HEK293 (cell line): ENCODE data around the gene PRKAR2B.

Experiments used
- GLI4 ChIP-seq: fragments of 450-650 bp; formaldehyde crosslinking; IDR thresholded peaks from 2 replicates; pipeline ENCODE4 v1.5.1; 2016; ENCODE audit warnings: missing biosample characterization, missing genetic modification characterization
- HOXD13 ChIP-seq: sonication (generic); formaldehyde crosslinking; IDR thresholded peaks from 2 replicates; pipeline ENCODE4 v1.8.0; 2022; ENCODE audit warnings: missing genetic modification reagents, borderline replicate concordance
- OSR2 ChIP-seq: fragments of 450-650 bp; formaldehyde crosslinking; IDR thresholded peaks from 2 replicates; pipeline ENCODE4 v1.5.1; 2016; ENCODE audit warnings: missing biosample characterization, missing genetic modification characterization
- OVOL3 ChIP-seq: fragments of 450-650 bp; formaldehyde crosslinking; IDR thresholded peaks from 2 replicates; pipeline ENCODE4 v1.5.1; 2016; ENCODE audit warnings: missing biosample characterization, missing genetic modification characterization
- SP3 ChIP-seq: fragments of 450-650 bp; formaldehyde crosslinking; IDR thresholded peaks from 2 replicates; pipeline ENCODE4 v1.5.1; 2016; ENCODE audit warnings: missing biosample characterization, missing genetic modification characterization
- TRIM28 ChIP-seq: IDR thresholded peaks from 2 replicates; pipeline ENCODE4 v1.6.1; 2011; ENCODE audit warnings: low read length, control low read depth, borderline replicate concordance
- ZBTB1 ChIP-seq: fragments of 450-650 bp; formaldehyde crosslinking; IDR thresholded peaks from 2 replicates; pipeline ENCODE4 v1.5.1; 2016; ENCODE audit warnings: missing biosample characterization, missing genetic modification characterization
- ZBTB7A ChIP-seq: fragments of 450-650 bp; formaldehyde crosslinking; IDR thresholded peaks from 2 replicates; pipeline ENCODE4 v1.5.1; 2016; ENCODE audit warnings: low read depth, missing biosample characterization, missing genetic modification characterization
- ZFP3 ChIP-seq: fragments of 450-650 bp; formaldehyde crosslinking; IDR thresholded peaks from 2 replicates; pipeline ENCODE4 v1.5.1; 2016; ENCODE audit warnings: low read depth, missing biosample characterization, missing genetic modification characterization
- ZNF114 ChIP-seq: fragments of 450-650 bp; formaldehyde crosslinking; IDR thresholded peaks from 2 replicates; pipeline ENCODE4 v1.5.0; 2017; ENCODE audit warnings: missing biosample characterization, missing genetic modification characterization
- ZNF133 ChIP-seq: fragments of 450-650 bp; formaldehyde crosslinking; IDR thresholded peaks from 2 replicates; pipeline ENCODE4 v1.5.1; 2016; ENCODE audit warnings: missing biosample characterization, missing genetic modification characterization
- ZNF155 ChIP-seq: fragments of 450-650 bp; formaldehyde crosslinking; IDR thresholded peaks from 2 replicates; pipeline ENCODE4 v1.5.1; 2016; ENCODE audit warnings: missing biosample characterization, missing genetic modification characterization
- ZNF174 ChIP-seq: fragments of 450-650 bp; formaldehyde crosslinking; IDR thresholded peaks from 2 replicates; pipeline ENCODE4 v1.5.0; 2017; ENCODE audit warnings: missing biosample characterization, mild to moderate bottlenecking, missing genetic modification characterization
- ZNF416 ChIP-seq: fragments of 450-650 bp; formaldehyde crosslinking; IDR thresholded peaks from 2 replicates; pipeline ENCODE4 v1.5.1; 2016; ENCODE audit warnings: missing biosample characterization, missing genetic modification characterization
- ZNF510 ChIP-seq: fragments of 450-650 bp; formaldehyde crosslinking; IDR thresholded peaks from 2 replicates; pipeline ENCODE4 v1.5.1; 2018; ENCODE audit warnings: mild to moderate bottlenecking, missing genetic modification characterization, missing biosample characterization; ENCODE audit not compliant: insufficient replicate concordance
- ZNF521 ChIP-seq: fragments of 450-650 bp; formaldehyde crosslinking; IDR thresholded peaks from 2 replicates; pipeline ENCODE4 v1.5.1; 2017; ENCODE audit warnings: missing biosample characterization, mild to moderate bottlenecking, missing genetic modification characterization
- ZNF585B ChIP-seq: fragments of 450-650 bp; formaldehyde crosslinking; IDR thresholded peaks from 2 replicates; pipeline ENCODE4 v1.5.1; 2016; ENCODE audit warnings: missing biosample characterization, missing genetic modification characterization
- ZNF629 ChIP-seq: fragments of 450-650 bp; formaldehyde crosslinking; IDR thresholded peaks from 2 replicates; pipeline ENCODE4 v1.5.1; 2017; ENCODE audit warnings: missing biosample characterization, missing genetic modification characterization
- ZNF747 ChIP-seq: fragments of 450-650 bp; formaldehyde crosslinking; IDR thresholded peaks from 2 replicates; pipeline ENCODE4 v1.5.1; 2016; ENCODE audit warnings: missing biosample characterization, missing genetic modification characterization
- ZNF785 ChIP-seq: fragments of 450-650 bp; formaldehyde crosslinking; IDR thresholded peaks from 2 replicates; pipeline ENCODE4 v1.5.1; 2016; ENCODE audit warnings: missing biosample characterization, missing genetic modification characterization
- ZNF791 ChIP-seq: fragments of 450-650 bp; formaldehyde crosslinking; IDR thresholded peaks from 2 replicates; pipeline ENCODE4 v1.5.1; 2016; ENCODE audit warnings: missing biosample characterization, missing genetic modification characterization
- ZNF843 ChIP-seq: fragments of 450-650 bp; formaldehyde crosslinking; IDR thresholded peaks from 2 replicates; pipeline ENCODE4 v1.5.1; 2016; ENCODE audit warnings: missing biosample characterization, missing genetic modification characterization
- ZSCAN23 ChIP-seq: fragments of 450-650 bp; formaldehyde crosslinking; IDR thresholded peaks from 2 replicates; pipeline ENCODE4 v1.5.1; 2016; ENCODE audit warnings: missing biosample characterization, missing genetic modification characterization
- TF ChIP-seq, protein P1 (sequence below): fragments of 450-650 bp; formaldehyde crosslinking; conservative IDR thresholded peaks from 2 replicates; pipeline ENCODE4 v1.5.1; 2016; ENCODE audit warnings: low read depth, missing biosample characterization, missing genetic modification characterization
- TF ChIP-seq, protein P2 (sequence below): IDR thresholded peaks from 2 replicates; pipeline ENCODE4 v1.6.1; 2011; ENCODE audit warnings: mild to moderate bottlenecking, low read depth, low read length, borderline replicate concordance
- TF ChIP-seq, protein P3 (sequence below): fragments of 450-650 bp; formaldehyde crosslinking; IDR thresholded peaks from 2 replicates; pipeline ENCODE4 v1.5.1; 2016; ENCODE audit warnings: missing biosample characterization, missing genetic modification characterization
- TF ChIP-seq, protein P4 (sequence below): fragments of 450-650 bp; formaldehyde crosslinking; IDR thresholded peaks from 2 replicates; pipeline ENCODE4 v1.5.1; 2016; ENCODE audit warnings: missing biosample characterization, missing genetic modification characterization
- TF ChIP-seq, protein P5 (sequence below): fragments of 450-650 bp; formaldehyde crosslinking; IDR thresholded peaks from 2 replicates; pipeline ENCODE4 v1.5.0; 2017; ENCODE audit warnings: missing biosample characterization, missing genetic modification characterization, borderline replicate concordance

The PRKAR2B gene

DNA sequence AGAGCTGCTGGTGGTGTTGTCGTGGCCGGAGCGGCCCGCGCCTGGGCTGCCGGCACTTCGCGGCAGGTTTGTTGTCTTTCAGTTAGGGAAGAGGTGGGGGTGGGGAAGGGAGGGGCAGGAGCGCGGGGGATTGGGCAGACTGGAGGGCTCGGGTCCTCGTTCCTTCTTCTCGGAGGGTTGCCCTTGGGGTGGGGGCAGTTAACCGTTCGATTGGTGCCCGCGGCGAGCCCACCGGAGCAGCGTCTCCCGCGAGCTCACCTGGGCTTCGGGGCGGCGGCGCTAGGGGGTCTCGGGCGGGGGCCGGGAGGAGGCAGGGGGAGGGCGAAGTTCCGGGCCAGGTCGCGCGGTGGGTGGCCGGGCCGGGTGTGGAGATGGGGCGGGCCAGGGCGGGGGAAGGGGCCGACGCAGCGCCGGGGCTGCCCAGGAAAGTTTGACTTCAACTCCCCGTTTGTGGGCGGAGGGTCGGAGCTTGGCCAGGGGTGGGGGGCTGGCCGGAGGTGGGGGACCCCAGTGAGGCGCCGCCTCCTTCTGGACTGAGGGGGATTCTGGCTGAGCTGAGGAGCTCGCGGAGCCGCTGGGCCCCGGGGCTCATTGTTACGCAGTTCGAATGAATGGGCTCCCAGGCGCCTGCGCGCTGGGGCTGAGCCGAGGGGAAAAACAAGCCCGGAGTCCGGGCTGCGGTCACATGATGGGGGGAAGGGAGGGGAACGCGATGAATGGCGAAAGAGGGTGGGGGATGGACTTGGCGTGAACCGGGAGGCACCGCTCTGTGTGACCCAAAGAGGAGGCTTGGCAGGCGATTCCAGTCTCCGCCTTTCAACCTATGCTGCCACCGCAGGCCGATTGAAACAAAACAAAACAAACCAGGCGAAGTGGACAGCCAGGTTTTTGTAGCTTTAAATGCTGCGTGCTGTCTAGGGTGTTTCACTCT lies 124.9 kb downstream of the PRKAR2B start (continued):
- TF ChIP-seq, protein P1, sequence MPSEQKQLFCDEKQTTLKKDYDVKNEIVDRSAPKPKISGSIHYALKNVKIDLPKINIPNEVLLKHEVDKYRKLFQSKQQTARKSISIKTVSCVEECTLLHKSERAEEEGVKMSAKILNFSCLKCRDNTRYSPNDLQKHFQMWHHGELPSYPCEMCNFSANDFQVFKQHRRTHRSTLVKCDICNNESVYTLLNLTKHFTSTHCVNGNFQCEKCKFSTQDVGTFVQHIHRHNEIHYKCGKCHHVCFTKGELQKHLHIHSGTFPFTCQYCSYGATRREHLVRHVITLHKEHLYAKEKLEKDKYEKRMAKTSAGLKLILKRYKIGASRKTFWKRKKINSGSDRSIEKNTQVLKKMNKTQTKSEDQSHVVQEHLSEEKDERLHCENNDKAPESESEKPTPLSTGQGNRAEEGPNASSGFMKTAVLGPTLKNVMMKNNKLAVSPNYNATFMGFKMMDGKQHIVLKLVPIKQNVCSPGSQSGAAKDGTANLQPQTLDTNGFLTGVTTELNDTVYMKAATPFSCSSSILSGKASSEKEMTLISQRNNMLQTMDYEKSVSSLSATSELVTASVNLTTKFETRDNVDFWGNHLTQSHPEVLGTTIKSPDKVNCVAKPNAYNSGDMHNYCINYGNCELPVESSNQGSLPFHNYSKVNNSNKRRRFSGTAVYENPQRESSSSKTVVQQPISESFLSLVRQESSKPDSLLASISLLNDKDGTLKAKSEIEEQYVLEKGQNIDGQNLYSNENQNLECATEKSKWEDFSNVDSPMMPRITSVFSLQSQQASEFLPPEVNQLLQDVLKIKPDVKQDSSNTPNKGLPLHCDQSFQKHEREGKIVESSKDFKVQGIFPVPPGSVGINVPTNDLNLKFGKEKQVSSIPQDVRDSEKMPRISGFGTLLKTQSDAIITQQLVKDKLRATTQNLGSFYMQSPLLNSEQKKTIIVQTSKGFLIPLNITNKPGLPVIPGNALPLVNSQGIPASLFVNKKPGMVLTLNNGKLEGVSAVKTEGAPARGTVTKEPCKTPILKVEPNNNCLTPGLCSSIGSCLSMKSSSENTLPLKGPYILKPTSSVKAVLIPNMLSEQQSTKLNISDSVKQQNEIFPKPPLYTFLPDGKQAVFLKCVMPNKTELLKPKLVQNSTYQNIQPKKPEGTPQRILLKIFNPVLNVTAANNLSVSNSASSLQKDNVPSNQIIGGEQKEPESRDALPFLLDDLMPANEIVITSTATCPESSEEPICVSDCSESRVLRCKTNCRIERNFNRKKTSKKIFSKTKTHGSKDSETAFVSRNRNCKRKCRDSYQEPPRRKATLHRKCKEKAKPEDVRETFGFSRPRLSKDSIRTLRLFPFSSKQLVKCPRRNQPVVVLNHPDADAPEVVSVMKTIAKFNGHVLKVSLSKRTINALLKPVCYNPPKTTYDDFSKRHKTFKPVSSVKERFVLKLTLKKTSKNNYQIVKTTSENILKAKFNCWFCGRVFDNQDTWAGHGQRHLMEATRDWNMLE: 0 out of 2 replicates have a peak, but pooled peaks have one; percentile 21
- TF ChIP-seq ZNF747 (tag by site-specific recombination) (no peak), ZSCAN23 (tag by site-specific recombination) (no peak), OVOL3 (tag by site-specific recombination) (no peak), ZNF133 (tag by site-specific recombination) (no peak), ZNF114 (no peak), ZNF843 (peak; percentile 80), HOXD13 (CRISPR knock-in tag) (no peak), ZFP3 (tag by site-specific recombination) (no peak), ZNF629 (peak; percentile 84), ZNF791 (tag by site-specific recombination) (no peak), ZNF416 (tag by site-specific recombination) (no peak), ZNF510 (no peak), ZNF785 (tag by site-specific recombination) (no peak; the same call in 1 of the 2 replicates), ZNF155 (tag by site-specific recombination) (no peak), ZBTB1 (tag by site-specific recombination) (no peak), TRIM28 (no peak), SP3 (tag by site-specific recombination) (peak; percentile 75), ZNF521 (tag by site-specific recombination) (no peak), OSR2 (tag by site-specific recombination) (no peak), ZNF174 (no peak), GLI4 (tag by site-specific recombination) (peak; percentile 58; the same call in 1 of the 2 replicates), ZBTB7A (tag by site-specific recombination) (no peak), ZNF585B (tag by site-specific recombination) (no peak)
- TF ChIP-seq, protein P2, sequence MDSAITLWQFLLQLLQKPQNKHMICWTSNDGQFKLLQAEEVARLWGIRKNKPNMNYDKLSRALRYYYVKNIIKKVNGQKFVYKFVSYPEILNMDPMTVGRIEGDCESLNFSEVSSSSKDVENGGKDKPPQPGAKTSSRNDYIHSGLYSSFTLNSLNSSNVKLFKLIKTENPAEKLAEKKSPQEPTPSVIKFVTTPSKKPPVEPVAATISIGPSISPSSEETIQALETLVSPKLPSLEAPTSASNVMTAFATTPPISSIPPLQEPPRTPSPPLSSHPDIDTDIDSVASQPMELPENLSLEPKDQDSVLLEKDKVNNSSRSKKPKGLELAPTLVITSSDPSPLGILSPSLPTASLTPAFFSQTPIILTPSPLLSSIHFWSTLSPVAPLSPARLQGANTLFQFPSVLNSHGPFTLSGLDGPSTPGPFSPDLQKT: no peak
- TF ChIP-seq, protein P3, sequence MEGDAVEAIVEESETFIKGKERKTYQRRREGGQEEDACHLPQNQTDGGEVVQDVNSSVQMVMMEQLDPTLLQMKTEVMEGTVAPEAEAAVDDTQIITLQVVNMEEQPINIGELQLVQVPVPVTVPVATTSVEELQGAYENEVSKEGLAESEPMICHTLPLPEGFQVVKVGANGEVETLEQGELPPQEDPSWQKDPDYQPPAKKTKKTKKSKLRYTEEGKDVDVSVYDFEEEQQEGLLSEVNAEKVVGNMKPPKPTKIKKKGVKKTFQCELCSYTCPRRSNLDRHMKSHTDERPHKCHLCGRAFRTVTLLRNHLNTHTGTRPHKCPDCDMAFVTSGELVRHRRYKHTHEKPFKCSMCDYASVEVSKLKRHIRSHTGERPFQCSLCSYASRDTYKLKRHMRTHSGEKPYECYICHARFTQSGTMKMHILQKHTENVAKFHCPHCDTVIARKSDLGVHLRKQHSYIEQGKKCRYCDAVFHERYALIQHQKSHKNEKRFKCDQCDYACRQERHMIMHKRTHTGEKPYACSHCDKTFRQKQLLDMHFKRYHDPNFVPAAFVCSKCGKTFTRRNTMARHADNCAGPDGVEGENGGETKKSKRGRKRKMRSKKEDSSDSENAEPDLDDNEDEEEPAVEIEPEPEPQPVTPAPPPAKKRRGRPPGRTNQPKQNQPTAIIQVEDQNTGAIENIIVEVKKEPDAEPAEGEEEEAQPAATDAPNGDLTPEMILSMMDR (tag by site-specific recombination): no peak
- TF ChIP-seq, protein P4, sequence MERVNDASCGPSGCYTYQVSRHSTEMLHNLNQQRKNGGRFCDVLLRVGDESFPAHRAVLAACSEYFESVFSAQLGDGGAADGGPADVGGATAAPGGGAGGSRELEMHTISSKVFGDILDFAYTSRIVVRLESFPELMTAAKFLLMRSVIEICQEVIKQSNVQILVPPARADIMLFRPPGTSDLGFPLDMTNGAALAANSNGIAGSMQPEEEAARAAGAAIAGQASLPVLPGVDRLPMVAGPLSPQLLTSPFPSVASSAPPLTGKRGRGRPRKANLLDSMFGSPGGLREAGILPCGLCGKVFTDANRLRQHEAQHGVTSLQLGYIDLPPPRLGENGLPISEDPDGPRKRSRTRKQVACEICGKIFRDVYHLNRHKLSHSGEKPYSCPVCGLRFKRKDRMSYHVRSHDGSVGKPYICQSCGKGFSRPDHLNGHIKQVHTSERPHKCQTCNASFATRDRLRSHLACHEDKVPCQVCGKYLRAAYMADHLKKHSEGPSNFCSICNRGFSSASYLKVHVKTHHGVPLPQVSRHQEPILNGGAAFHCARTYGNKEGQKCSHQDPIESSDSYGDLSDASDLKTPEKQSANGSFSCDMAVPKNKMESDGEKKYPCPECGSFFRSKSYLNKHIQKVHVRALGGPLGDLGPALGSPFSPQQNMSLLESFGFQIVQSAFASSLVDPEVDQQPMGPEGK (tag by site-specific recombination): peak; percentile 91
- TF ChIP-seq, protein P5, sequence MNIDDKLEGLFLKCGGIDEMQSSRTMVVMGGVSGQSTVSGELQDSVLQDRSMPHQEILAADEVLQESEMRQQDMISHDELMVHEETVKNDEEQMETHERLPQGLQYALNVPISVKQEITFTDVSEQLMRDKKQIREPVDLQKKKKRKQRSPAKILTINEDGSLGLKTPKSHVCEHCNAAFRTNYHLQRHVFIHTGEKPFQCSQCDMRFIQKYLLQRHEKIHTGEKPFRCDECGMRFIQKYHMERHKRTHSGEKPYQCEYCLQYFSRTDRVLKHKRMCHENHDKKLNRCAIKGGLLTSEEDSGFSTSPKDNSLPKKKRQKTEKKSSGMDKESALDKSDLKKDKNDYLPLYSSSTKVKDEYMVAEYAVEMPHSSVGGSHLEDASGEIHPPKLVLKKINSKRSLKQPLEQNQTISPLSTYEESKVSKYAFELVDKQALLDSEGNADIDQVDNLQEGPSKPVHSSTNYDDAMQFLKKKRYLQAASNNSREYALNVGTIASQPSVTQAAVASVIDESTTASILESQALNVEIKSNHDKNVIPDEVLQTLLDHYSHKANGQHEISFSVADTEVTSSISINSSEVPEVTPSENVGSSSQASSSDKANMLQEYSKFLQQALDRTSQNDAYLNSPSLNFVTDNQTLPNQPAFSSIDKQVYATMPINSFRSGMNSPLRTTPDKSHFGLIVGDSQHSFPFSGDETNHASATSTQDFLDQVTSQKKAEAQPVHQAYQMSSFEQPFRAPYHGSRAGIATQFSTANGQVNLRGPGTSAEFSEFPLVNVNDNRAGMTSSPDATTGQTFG (tag by site-specific recombination): no peak
